Liver (tissue), 9 donors: Measurements from ENCODE around the gene TTC38. TPM values are rescaled to one million over a fixed set of nuclear protein-coding genes. Genes with fewer than 3 reads are reported as not detected.

Source experiments
- DNase-seq: peaks from one replicate; pipeline ENCODE4 v3.0.0-alpha.2; 2017; ENCODE audit warnings: low spot score
- H3K27ac ChIP-seq, 2 donors: one replicate each; pipeline ENCODE4 v1.7.0; 2013; ENCODE audit warnings: inconsistent platforms in 2 of 2, low read length in 2 of 2, control low read depth in 1 of 2, low read depth in 1 of 2, mild to moderate bottlenecking in 1 of 2
- H3K27me3 ChIP-seq, 4 donors: one replicate each; pipeline versions ENCODE4 v1.6.1 to v1.7.0; 2013; ENCODE audit warnings: low read length in 3 of 4, inconsistent platforms in 1 of 4, mild to moderate bottlenecking in 1 of 4, moderate library complexity in 1 of 4; ENCODE audit not compliant: control insufficient read depth in 4 of 4, insufficient read depth in 4 of 4
- H3K36me3 ChIP-seq, 4 donors: one replicate each; pipeline versions ENCODE4 v1.6.1 to v1.7.0; 2013; ENCODE audit warnings: low read length in 3 of 4, mild to moderate bottlenecking in 3 of 4, low read depth in 1 of 4, moderate library complexity in 1 of 4; ENCODE audit not compliant: control insufficient read depth in 4 of 4, insufficient read depth in 3 of 4
- H3K4me1 ChIP-seq, 4 donors: one replicate each; pipeline versions ENCODE4 v1.6.1 to v1.7.0; 2013; ENCODE audit warnings: low read length in 3 of 4, mild to moderate bottlenecking in 3 of 4, moderate library complexity in 1 of 4; ENCODE audit not compliant: control insufficient read depth in 4 of 4, insufficient read depth in 4 of 4
- H3K4me3 ChIP-seq, 3 donors: one replicate each; pipeline versions ENCODE4 v1.6.1 to v1.7.0; 2013; ENCODE audit warnings: low read length in 3 of 3, control low read depth in 1 of 3, low read depth in 1 of 3, mild to moderate bottlenecking in 1 of 3
- H3K9ac ChIP-seq, 2 donors: one replicate each; pipeline ENCODE4 v1.7.0; 2013; ENCODE audit warnings: low read length in 2 of 2, mild to moderate bottlenecking in 2 of 2, moderate library complexity in 2 of 2, control low read depth in 1 of 2, low read depth in 1 of 2
- H3K9me3 ChIP-seq, 4 donors: one replicate each; pipeline versions ENCODE4 v1.6.1 to v1.7.0; 2013; ENCODE audit warnings: low read length in 3 of 4; ENCODE audit not compliant: control insufficient read depth in 4 of 4
- CTCF ChIP-seq: fragments of 150-350 bp; IDR thresholded peaks from 2 replicates; pipeline ENCODE4 v1.5.1; 2017; ENCODE audit warnings: improper control_type of control experiment, low read depth, low read length; ENCODE audit not compliant: missing input control
- EGR1 ChIP-seq, 2 donors: IDR thresholded peaks; 2 replicates each; pipeline ENCODE4 v1.6.1; 2016 to 2018; ENCODE audit warnings: antibody characterized with exemption in 2 of 2, low read depth in 2 of 2
- FOXA1 ChIP-seq: IDR thresholded peaks from 2 replicates; pipeline ENCODE4 v1.6.1; 2016; ENCODE audit warnings: antibody characterized with exemption
- FOXA2 ChIP-seq: IDR thresholded peaks from 2 replicates; pipeline ENCODE4 v1.6.1; 2016; ENCODE audit warnings: antibody characterized with exemption
- GABPA ChIP-seq, 2 donors: IDR thresholded peaks in 1 of 2; conservative IDR thresholded peaks in 1 of 2; 2 replicates each; pipeline ENCODE4 v1.6.1; 2016; ENCODE audit warnings: antibody characterized with exemption in 2 of 2, mild to moderate bottlenecking in 1 of 2, moderate library complexity in 1 of 2
- HNF4A ChIP-seq, 2 donors: conservative IDR thresholded peaks; 2 replicates each; pipeline ENCODE4 v1.6.1; 2016; ENCODE audit warnings: antibody characterized with exemption in 2 of 2, mild to moderate bottlenecking in 2 of 2
- HNF4G ChIP-seq: IDR thresholded peaks from 2 replicates; pipeline ENCODE4 v1.6.1; 2016; ENCODE audit warnings: antibody characterized with exemption
- JUND ChIP-seq, 2 donors: IDR thresholded peaks; 2 replicates each; pipeline ENCODE4 v1.6.1; 2016; ENCODE audit warnings: antibody characterized with exemption in 2 of 2
- MAX ChIP-seq: IDR thresholded peaks from 2 replicates; pipeline ENCODE4 v1.6.1; 2016; ENCODE audit warnings: antibody characterized with exemption
- NR2F2 ChIP-seq: IDR thresholded peaks from 2 replicates; pipeline ENCODE4 v1.6.1; 2016; ENCODE audit warnings: antibody characterized with exemption
- RAD21 ChIP-seq, 2 donors: IDR thresholded peaks; 2 replicates each; pipeline ENCODE4 v1.6.1; 2016; ENCODE audit warnings: antibody characterized with exemption in 2 of 2, mild to moderate bottlenecking in 2 of 2
- RXRA ChIP-seq, 2 donors: IDR thresholded peaks; 2 replicates each; pipeline ENCODE4 v1.6.1; 2017 to 2018; ENCODE audit warnings: antibody characterized with exemption in 2 of 2, mild to moderate bottlenecking in 1 of 2
- SP1 ChIP-seq: IDR thresholded peaks from 2 replicates; pipeline ENCODE4 v1.6.1; 2018; ENCODE audit warnings: antibody characterized with exemption, mild to moderate bottlenecking
- TAF1 ChIP-seq: conservative IDR thresholded peaks from 2 replicates; pipeline ENCODE4 v1.6.1; 2016; ENCODE audit warnings: antibody characterized with exemption, mild to moderate bottlenecking
- YY1 ChIP-seq: IDR thresholded peaks from 2 replicates; pipeline ENCODE4 v1.6.1; 2016; ENCODE audit warnings: antibody characterized with exemption, mild to moderate bottlenecking
- ZBTB33 ChIP-seq: IDR thresholded peaks from 2 replicates; pipeline ENCODE4 v1.6.1; 2016; ENCODE audit warnings: antibody characterized with exemption
- WGBS: extraction: QIAGEN DNeasy Blood & Tissue Kit; methylation state at CpG from one replicate; pipeline ENCODE4 v1.1.7; 2013; 5-methylcytosine and 5-hydroxymethylcytosine counted together
- polyA plus RNA-seq, 2 donors: library from polyadenylated mRNA; stranded (reverse) in 1 of 2; unstranded in 1 of 2; fragments of 200-250 nt in 1 of 2; fragments of >200 nt in 1 of 2; fragmentation: Nextera tagmentation in 1 of 2; extraction: Ambion mirVana in 1 of 2; gene quantifications; one replicate each; pipeline versions ENCODE4 v1.2.1 to v1.2.3, GENCODE V29; 2013 to 2015
- total RNA-seq, 2 donors: library from RNA; depleted of rRNA; stranded (reverse); fragments of >200 nt; gene quantifications; one replicate each; pipeline ENCODE4 v1.2.3, GENCODE V29; 2014
- TF ChIP-seq, protein P1 (sequence below): IDR thresholded peaks from 2 replicates; pipeline ENCODE4 v1.6.1; 2016; ENCODE audit warnings: antibody characterized with exemption, mild to moderate bottlenecking
- donor health status: healthy.
- donor health status: healthy.
- donor health status: healthy.
- donor health status: healthy.
- donor health status: healthy.

The TTC38 gene
- total and polyA plus RNA-seq, 4 donors: 63.9 to 389 (median 128) TPM

- peaks cover 31 to 55% (median 52%) of the 10 kb centered on the region in 4 donors for H3K36me3 ChIP-seq
- 96% methylated on average over 5 of the region's 5 CpGs for WGBS
- H3K9ac ChIP-seq: no peak overlapping the region
Measured at GRCh38 chr22:46220921-46221320, 46.9 kb upstream of the TTC38 start.

More at GRCh38 chr22:46220921-46221320, 46.9 kb upstream of the TTC38 start:
- no peaks in the 10 kb centered on the region for H3K9me3 ChIP-seq
- TF ChIP-seq HNF4A (conservative IDR thresholded peaks at IDR 0.05): no peak
- TF ChIP-seq ZBTB33: no peak
- TF ChIP-seq, protein P1, sequence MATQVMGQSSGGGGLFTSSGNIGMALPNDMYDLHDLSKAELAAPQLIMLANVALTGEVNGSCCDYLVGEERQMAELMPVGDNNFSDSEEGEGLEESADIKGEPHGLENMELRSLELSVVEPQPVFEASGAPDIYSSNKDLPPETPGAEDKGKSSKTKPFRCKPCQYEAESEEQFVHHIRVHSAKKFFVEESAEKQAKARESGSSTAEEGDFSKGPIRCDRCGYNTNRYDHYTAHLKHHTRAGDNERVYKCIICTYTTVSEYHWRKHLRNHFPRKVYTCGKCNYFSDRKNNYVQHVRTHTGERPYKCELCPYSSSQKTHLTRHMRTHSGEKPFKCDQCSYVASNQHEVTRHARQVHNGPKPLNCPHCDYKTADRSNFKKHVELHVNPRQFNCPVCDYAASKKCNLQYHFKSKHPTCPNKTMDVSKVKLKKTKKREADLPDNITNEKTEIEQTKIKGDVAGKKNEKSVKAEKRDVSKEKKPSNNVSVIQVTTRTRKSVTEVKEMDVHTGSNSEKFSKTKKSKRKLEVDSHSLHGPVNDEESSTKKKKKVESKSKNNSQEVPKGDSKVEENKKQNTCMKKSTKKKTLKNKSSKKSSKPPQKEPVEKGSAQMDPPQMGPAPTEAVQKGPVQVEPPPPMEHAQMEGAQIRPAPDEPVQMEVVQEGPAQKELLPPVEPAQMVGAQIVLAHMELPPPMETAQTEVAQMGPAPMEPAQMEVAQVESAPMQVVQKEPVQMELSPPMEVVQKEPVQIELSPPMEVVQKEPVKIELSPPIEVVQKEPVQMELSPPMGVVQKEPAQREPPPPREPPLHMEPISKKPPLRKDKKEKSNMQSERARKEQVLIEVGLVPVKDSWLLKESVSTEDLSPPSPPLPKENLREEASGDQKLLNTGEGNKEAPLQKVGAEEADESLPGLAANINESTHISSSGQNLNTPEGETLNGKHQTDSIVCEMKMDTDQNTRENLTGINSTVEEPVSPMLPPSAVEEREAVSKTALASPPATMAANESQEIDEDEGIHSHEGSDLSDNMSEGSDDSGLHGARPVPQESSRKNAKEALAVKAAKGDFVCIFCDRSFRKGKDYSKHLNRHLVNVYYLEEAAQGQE: no peak
- no peak for TF ChIP-seq YY1
- TF ChIP-seq MAX: no peak
- TF ChIP-seq FOXA2: no peak
- no peak for TF ChIP-seq CTCF
- no peak for TF ChIP-seq EGR1 (IDR thresholded peaks at IDR 0.05; ENCODE audit: low read depth in 2 of 2)
- TF ChIP-seq JUND (IDR thresholded peaks at IDR 0.05): no peak
- TF ChIP-seq HNF4G: no peak
- TF ChIP-seq SP1: no peak
- no peak for TF ChIP-seq GABPA (IDR thresholded peaks at IDR 0.05 in 1 of 2, conservative IDR thresholded peaks at IDR 0.05 in 1 of 2)
- TF ChIP-seq FOXA1: no peak
- no peak for TF ChIP-seq TAF1
- TF ChIP-seq RXRA (IDR thresholded peaks at IDR 0.05): no peak
- TF ChIP-seq NR2F2: no peak
- TF ChIP-seq RAD21 (IDR thresholded peaks at IDR 0.05): no peak
- no peak overlapping the region for H3K4me3 ChIP-seq
- no peak for DNase-seq
- H3K27ac ChIP-seq: no peak overlapping the region
- no peaks in the 10 kb centered on the region for H3K27me3 ChIP-seq
- peaks cover 0 to 7% (median 3%) of the 10 kb centered on the region in 4 donors for H3K4me1 ChIP-seq
